Ascending aorta (tissue), 2 donors: ENCODE results near the gene PMPCA. TPM values are rescaled to one million over a fixed set of nuclear protein-coding genes. Genes with fewer than 3 reads are reported as not detected.
A peak's percentile ranks its signal among the peaks of the same experiment; 100 is the strongest.

ENCODE experiments used
- DNase-seq, 2 donors: peaks; one replicate each; pipeline ENCODE4 v3.0.0-alpha.2; 2019; ENCODE audit warnings: low spot score in 2 of 2
- H3K27ac ChIP-seq, 2 donors: fragments of 200-600 bp; sonication (generic); one replicate each; pipeline ENCODE4 v1.5.1; 2016 to 2017; ENCODE audit warnings: mild to moderate bottlenecking in 1 of 2
- H3K27me3 ChIP-seq: fragments of 200-600 bp; sonication (generic); one replicate; pipeline ENCODE4 v1.5.1; 2017
- H3K36me3 ChIP-seq, 2 donors: fragments of 200-600 bp; sonication (generic); one replicate each; pipeline ENCODE4 v1.5.1; 2016
- H3K4me1 ChIP-seq, 2 donors: fragments of 200-600 bp; sonication (generic); one replicate each; pipeline ENCODE4 v1.5.1; 2016 to 2017; ENCODE audit warnings: mild to moderate bottlenecking in 1 of 2
- H3K4me3 ChIP-seq, 2 donors: fragments of 200-600 bp; sonication (generic); one replicate each; pipeline ENCODE4 v1.5.1; 2016 to 2017; ENCODE audit warnings: mild to moderate bottlenecking in 1 of 2
- H3K9me3 ChIP-seq, 2 donors: fragments of 200-600 bp; sonication (generic); one replicate each; pipeline ENCODE4 v1.5.1; 2016
- intact Hi-C: fragments of 100-400 bp; cut with DNase I; formaldehyde crosslinking; loops from one replicate; pipeline ENCODE4 v1.15.1; 2023
- total RNA-seq: library from RNA; depleted of rRNA; stranded (reverse); fragments of >200 nt; gene quantifications from one replicate; pipeline ENCODE4 v1.1.0, GENCODE V29; 2016
- TF ChIP-seq, protein P1 (sequence below), 3 experiments: fragments of 200-600 bp in 2 of 3; fragments of 450-650 bp in 1 of 3; sonication (generic) in 2 of 3; IDR thresholded peaks; one replicate each; pipeline ENCODE4 v1.5.1; 2016 to 2019; ENCODE audit warnings: antibody characterized with exemption in 3 of 3, mild to moderate bottlenecking in 1 of 3, moderate library complexity in 1 of 3

Gene PMPCA
- total RNA-seq, 1 donor from 2014 or later: 69.1 TPM

DNA sequence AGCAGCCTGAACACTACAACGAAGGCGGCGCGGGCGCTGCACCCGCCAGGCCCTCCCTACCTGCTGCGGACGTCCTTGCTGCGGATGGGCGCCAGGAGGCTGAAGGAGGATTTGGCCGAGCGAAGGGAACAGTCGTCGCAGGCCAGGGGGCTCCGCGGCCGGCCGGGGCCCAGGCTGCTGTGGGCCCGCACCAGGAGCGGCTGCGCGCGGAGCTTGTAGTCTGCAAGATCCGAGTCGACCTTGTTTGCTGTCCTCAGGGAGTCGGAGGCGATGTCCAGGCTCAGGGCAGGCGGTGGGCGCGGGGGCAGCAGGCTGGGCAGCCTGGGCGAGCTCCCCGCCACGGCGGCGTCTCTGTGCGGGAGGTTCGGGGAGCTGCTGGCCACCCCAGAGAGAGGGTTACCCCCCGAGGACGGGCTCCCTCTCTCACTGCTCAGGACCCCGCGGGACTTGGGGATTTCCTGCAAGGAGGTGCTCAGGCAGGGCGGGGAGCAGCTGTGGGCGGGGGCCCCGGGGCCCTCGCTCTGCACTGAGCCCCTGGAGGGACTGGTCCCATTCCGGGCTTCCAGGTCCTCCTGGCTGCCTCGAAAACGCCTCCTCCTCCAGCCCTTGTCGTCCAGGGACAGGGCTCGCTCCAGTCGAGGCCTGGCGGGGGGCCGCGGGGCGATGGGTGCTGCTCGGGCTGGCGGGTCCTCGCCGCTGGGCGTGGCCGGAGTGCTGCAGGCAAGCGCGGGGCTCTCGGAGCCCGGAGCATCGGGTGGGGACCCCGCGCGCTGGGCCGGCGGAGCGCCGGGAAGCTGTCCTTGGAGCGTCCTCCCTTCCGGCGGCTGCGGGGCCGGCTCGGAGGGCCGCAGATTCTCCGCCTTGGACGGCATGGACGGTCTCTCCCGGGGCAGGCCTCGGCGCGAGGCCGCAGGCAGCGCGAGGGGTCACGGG, 28.4 kb downstream of the PMPCA start:
- peaks cover 29 to 39% of the 10 kb centered on the region in 2 donors for H3K36me3 ChIP-seq
- H3K27me3 ChIP-seq: no peaks in the 10 kb centered on the region
- H3K4me3 ChIP-seq: peak overlapping the region; percentile 83 to 86
- intact Hi-C loops: loop anchor here (1.0 to 2.0 kb wide), 4 partner anchors 14 to 44 kb away; partner anchors contain the start of genes ENTR1, PMPCA, SEC16A and SNAPC4
- TF ChIP-seq, protein P1, sequence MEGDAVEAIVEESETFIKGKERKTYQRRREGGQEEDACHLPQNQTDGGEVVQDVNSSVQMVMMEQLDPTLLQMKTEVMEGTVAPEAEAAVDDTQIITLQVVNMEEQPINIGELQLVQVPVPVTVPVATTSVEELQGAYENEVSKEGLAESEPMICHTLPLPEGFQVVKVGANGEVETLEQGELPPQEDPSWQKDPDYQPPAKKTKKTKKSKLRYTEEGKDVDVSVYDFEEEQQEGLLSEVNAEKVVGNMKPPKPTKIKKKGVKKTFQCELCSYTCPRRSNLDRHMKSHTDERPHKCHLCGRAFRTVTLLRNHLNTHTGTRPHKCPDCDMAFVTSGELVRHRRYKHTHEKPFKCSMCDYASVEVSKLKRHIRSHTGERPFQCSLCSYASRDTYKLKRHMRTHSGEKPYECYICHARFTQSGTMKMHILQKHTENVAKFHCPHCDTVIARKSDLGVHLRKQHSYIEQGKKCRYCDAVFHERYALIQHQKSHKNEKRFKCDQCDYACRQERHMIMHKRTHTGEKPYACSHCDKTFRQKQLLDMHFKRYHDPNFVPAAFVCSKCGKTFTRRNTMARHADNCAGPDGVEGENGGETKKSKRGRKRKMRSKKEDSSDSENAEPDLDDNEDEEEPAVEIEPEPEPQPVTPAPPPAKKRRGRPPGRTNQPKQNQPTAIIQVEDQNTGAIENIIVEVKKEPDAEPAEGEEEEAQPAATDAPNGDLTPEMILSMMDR (IDR thresholded peaks at IDR 0.05): no peak
- H3K27ac ChIP-seq: peak overlapping the region; percentile 6 to 47
- H3K4me1 ChIP-seq: peaks cover 14 to 15% of the 10 kb centered on the region in 2 donors
- DNase-seq: no peak
- no peaks in the 10 kb centered on the region for H3K9me3 ChIP-seq

DNA sequence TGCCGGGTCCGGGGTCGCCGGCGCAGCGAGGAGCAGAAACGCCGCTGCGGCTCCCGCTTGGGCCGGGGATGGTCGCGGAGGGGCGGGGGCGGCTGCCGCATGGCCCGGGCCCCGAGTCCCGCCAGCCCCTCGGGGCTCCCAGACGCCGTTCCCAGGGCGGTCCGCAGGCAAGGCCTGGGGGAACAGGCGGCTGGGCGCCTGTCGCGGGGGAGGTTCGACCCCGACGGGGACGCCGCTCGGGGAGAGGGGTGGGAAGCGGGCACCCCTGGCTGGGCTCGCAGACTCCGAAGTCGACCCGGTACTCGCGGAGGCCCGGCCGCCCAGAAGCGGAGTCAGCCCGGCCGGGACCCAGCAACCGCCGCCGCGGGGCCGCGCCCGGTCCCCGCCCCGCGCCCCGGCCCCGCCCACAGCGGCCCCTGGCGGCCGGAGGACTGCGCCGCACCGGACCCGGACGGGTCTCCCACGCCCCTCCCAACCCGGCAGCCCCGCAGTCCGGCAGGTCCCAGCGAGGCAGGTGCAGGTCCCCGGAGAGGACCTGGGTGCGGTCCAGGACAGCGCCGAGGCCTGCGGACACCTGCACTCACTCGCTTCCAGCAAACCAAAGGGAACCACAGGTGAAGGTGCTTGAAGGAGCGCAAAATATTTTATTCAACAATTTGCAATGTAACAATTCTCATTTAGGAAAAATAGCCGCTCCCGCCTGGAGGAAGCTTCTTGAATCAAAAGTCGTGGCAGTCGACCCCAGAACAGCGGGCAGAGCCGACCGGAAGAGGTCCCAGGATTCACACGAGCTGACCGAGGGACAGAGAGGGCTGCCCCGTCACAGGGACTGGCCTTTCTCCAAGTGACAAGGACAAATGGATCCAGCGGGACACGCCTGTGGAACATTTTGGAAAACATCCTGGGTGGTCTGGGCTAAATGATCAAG, 29.3 kb downstream of the PMPCA start, which contains the start of gene INPP5E:
Gene INPP5E (minus strand): TSS at position 365 of the 928 bp plus-strand sequence. CDS start 426 bp downstream, outside the sequence.
- H3K36me3 ChIP-seq: peaks cover 39 to 47% of the 10 kb centered on the region in 2 donors
- H3K9me3 ChIP-seq: no peaks in the 10 kb centered on the region
- peak within 1 kb of the TSS; percentile 6 to 47 for H3K27ac ChIP-seq
- DNase-seq: peak in 1 of 2 donors; percentile 80
- peaks cover 14 to 15% of the 10 kb centered on the region in 2 donors for H3K4me1 ChIP-seq
- H3K4me3 ChIP-seq: peak within 1 kb of the TSS; percentile 83 to 86
- TF ChIP-seq, protein P1 (IDR thresholded peaks at IDR 0.05): peak; percentile 49 to 84 (median 51)
- intact Hi-C loops: loop anchor here (1.0 to 2.0 kb wide), 4 partner anchors 15 to 43 kb away; partner anchors contain the start of genes ENTR1, PMPCA, SEC16A and SNAPC4
- no peaks in the 10 kb centered on the region for H3K27me3 ChIP-seq

DNA sequence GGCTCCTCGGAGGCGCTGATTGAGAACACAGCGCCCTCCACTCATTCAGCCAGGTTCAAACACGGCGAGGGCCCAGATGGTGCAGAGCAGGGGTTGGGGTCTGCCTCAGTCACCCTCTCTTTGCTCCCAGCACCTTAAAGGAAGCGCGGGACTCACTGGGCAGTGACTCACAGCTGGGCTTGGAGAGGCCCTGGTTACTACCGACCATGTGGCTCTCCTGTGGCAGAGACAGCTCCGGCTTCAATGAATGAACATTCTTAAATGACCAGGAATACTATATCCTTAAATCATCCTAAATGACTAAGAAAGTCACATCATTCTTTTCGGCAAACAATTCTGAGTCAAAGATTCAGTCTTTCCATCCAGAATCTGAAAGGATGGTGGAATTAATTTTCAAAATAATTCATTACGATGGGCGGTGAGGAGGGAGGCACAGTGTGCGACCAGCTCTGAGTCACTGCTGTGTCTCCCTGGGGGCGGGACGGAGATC, 30.8 kb downstream of the PMPCA start:
- peaks cover 14 to 15% of the 10 kb centered on the region in 2 donors for H3K4me1 ChIP-seq
- H3K36me3 ChIP-seq: peaks cover 54 to 57% of the 10 kb centered on the region in 2 donors
- TF ChIP-seq, protein P1 (IDR thresholded peaks at IDR 0.05): no peak
- no peaks in the 10 kb centered on the region for H3K9me3 ChIP-seq
- H3K27me3 ChIP-seq: no peaks in the 10 kb centered on the region
- H3K27ac ChIP-seq: no peak overlapping the region
- intact Hi-C loops: no loop called here
- DNase-seq: no peak
- H3K4me3 ChIP-seq: no peak overlapping the region

DNA sequence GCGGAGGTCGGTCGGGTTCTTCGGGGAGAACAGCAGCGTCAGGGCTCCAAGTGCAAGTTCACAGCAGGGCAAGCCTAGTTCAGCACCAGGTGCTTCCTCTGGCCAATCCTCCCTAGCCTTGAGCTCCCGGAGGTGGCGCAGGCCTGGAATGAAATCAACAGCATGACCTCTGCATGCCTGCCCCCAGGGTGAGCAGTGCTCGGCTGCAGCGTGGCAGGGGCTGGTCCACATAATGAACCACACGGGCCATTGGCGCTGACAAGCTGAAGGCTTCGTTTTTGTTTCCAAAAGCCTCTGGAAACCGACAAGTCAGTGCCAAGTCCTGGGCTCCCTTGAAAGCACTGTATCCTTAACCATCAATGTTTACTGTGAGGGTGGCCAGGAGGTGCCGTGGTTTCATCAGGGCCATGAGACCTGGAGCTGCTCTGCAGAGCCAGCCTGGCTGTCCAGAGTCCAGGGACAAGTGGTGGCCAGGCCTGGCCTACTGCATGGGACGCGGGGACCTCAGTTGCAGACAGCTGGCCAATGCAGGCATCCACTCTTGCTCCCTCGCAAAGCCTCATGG, 31.3 kb downstream of the PMPCA start:
- DNase-seq: no peak
- intact Hi-C loops: no loop called here
- H3K4me3 ChIP-seq: no peak overlapping the region
- no peaks in the 10 kb centered on the region for H3K27me3 ChIP-seq
- TF ChIP-seq, protein P1 (IDR thresholded peaks at IDR 0.05): no peak
- H3K9me3 ChIP-seq: no peaks in the 10 kb centered on the region
- H3K36me3 ChIP-seq: peaks cover 58 to 63% of the 10 kb centered on the region in 2 donors
- no peak overlapping the region for H3K27ac ChIP-seq
- H3K4me1 ChIP-seq: peaks cover 14 to 15% of the 10 kb centered on the region in 2 donors

DNA sequence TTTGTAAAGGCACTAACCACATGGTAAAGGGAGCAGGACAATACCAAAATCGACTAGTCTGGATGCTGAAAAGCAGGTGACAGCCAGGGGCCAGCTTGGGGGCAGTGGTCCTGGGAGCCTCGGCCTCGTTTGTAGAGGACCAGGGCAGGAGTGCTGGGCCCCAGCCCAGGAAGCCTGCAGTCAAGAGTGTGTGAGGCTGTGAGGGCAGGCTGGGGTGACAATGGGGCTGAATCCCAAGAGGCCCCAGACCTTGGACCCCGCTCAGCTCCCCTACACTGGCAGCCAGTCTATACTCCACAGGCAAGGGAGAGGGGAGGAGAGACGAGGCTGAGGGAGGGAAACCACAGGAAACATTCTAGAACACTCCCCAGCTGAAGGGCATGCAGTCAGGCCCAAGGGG, 31.8 kb downstream of the PMPCA start:
- H3K27me3 ChIP-seq: no peaks in the 10 kb centered on the region

More for the DNA sequence above, 31.8 kb downstream of the PMPCA start:
- H3K36me3 ChIP-seq: peaks cover 63 to 68% of the 10 kb centered on the region in 2 donors
- TF ChIP-seq, protein P1 (IDR thresholded peaks at IDR 0.05): no peak
- no peak overlapping the region for H3K4me3 ChIP-seq
- no peak for DNase-seq
- intact Hi-C loops: no loop called here
- H3K9me3 ChIP-seq: no peaks in the 10 kb centered on the region
- H3K27ac ChIP-seq: no peak overlapping the region
- peaks cover 13 to 15% of the 10 kb centered on the region in 2 donors for H3K4me1 ChIP-seq
